ENCODE data around the gene SUPT6H.

Gene SUPT6H

GRCh38 chr17:28661635-28662526, at the start of gene SUPT6H, which contains the start of gene SDF2:
TSS of gene SUPT6H (plus strand) at chr17:28662205. CDS start at chr17:28673402, 11,197 bp downstream.
TSS of gene SDF2 (minus strand) at chr17:28661906. CDS start at chr17:28661876, 30 bp downstream.
- peak within 1 kb of the TSS; percentile 99 for H3K4me3 Mint-ChIP-seq
- H3K27me3 Mint-ChIP-seq (ENCODE audit: low read depth, poor library complexity) = no peaks in the 10 kb centered on the region
- peak; percentile 96 for DNase-seq
- peaks cover 65% of the 10 kb centered on the region for H3K36me3 Mint-ChIP-seq (ENCODE audit: low read depth)
- no peak for TF ChIP-seq CTCF (IDR thresholded peaks at IDR 0.05)
- peak within 1 kb of the TSS; percentile 100 for H3K27ac Mint-ChIP-seq
- peaks cover 50% of the 10 kb centered on the region for H3K4me1 Mint-ChIP-seq
- peaks cover 40% of the 10 kb centered on the region for H3K9me3 Mint-ChIP-seq

- DNase-seq = no peak
- H3K9me3 Mint-ChIP-seq = no peaks in the 10 kb centered on the region
- H3K27me3 Mint-ChIP-seq (ENCODE audit: low read depth, poor library complexity) = no peaks in the 10 kb centered on the region
- H3K4me3 Mint-ChIP-seq = no peak overlapping the region
- peaks cover 52% of the 10 kb centered on the region for H3K36me3 Mint-ChIP-seq (ENCODE audit: low read depth)
- H3K4me1 Mint-ChIP-seq = no peaks in the 10 kb centered on the region
- no peak for TF ChIP-seq CTCF (IDR thresholded peaks at IDR 0.05)
- peak overlapping the region; percentile 61 for H3K27ac Mint-ChIP-seq
Measured at GRCh38 chr17:28612531-28612930, 49.5 kb upstream of the SUPT6H start.

GRCh38 chr17:28612936-28613872, 48.8 kb upstream of the SUPT6H start:
- H3K36me3 Mint-ChIP-seq (ENCODE audit: low read depth) = peaks cover 46% of the 10 kb centered on the region
- peak; percentile 64 for TF ChIP-seq CTCF (IDR thresholded peaks at IDR 0.05)
- DNase-seq = peak; percentile 46
- H3K27me3 Mint-ChIP-seq (ENCODE audit: low read depth, poor library complexity) = no peaks in the 10 kb centered on the region
- H3K27ac Mint-ChIP-seq = peak overlapping the region; percentile 64
- no peaks in the 10 kb centered on the region for H3K4me1 Mint-ChIP-seq
- no peak overlapping the region for H3K4me3 Mint-ChIP-seq
- no peaks in the 10 kb centered on the region for H3K9me3 Mint-ChIP-seq

- Mint-ChIP-seq H3K27ac (peak within 1 kb of the TSS; percentile 64), H3K4me3 (no peak within 1 kb of the TSS), H3K9me3 (no peaks in the 10 kb centered on the region), H3K36me3 (ENCODE audit: low read depth) (peaks cover 53% of the 10 kb centered on the region), H3K4me1 (no peaks in the 10 kb centered on the region), H3K27me3 (ENCODE audit: low read depth, poor library complexity) (no peaks in the 10 kb centered on the region)
- TF ChIP-seq CTCF (IDR thresholded peaks at IDR 0.05) = no peak
- no peak for DNase-seq
Measured at GRCh38 chr17:28613931-28614381, 48.0 kb upstream of the SUPT6H start, which contains the start of gene RSKR. TSS of gene RSKR (minus strand) at chr17:28614185. CDS start at chr17:28614161, 24 bp downstream.

- Mint-ChIP-seq H3K9me3 (no peaks in the 10 kb centered on the region), H3K4me1 (no peaks in the 10 kb centered on the region), H3K27ac (no peak overlapping the region), H3K27me3 (ENCODE audit: low read depth, poor library complexity) (no peaks in the 10 kb centered on the region), H3K36me3 (ENCODE audit: low read depth) (peaks cover 60% of the 10 kb centered on the region), H3K4me3 (no peak overlapping the region)
- no peak for DNase-seq
- TF ChIP-seq CTCF (IDR thresholded peaks at IDR 0.05) = no peak
Measured at GRCh38 chr17:28615260-28615940, 46.6 kb upstream of the SUPT6H start.

Measured in nephron progenitor cell (in vitro differentiated cells).